ENCODE measurements around the gene PTH2R.

DNA sequence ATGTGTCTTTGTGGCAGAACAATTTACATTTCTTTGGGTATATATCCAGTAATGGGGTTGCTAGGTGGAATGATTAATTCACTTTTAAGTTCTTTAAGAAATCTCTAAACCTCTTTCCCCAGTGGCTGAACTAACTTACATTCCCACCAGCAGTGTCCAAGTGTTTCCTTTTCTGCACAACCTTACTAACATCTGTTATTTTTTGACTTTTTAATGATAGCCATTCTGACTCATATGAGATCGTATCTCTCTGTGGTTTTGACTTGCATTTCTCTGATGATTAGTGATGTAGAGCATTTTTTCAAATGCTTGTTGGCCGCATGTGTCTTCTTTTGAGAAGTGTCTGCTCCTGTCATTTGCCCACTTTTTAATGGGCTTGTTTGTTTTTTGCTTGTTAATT, 43.1 kb upstream of the PTH2R start:
- TF ChIP-seq, protein P1, sequence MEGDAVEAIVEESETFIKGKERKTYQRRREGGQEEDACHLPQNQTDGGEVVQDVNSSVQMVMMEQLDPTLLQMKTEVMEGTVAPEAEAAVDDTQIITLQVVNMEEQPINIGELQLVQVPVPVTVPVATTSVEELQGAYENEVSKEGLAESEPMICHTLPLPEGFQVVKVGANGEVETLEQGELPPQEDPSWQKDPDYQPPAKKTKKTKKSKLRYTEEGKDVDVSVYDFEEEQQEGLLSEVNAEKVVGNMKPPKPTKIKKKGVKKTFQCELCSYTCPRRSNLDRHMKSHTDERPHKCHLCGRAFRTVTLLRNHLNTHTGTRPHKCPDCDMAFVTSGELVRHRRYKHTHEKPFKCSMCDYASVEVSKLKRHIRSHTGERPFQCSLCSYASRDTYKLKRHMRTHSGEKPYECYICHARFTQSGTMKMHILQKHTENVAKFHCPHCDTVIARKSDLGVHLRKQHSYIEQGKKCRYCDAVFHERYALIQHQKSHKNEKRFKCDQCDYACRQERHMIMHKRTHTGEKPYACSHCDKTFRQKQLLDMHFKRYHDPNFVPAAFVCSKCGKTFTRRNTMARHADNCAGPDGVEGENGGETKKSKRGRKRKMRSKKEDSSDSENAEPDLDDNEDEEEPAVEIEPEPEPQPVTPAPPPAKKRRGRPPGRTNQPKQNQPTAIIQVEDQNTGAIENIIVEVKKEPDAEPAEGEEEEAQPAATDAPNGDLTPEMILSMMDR (conservative IDR thresholded peaks at IDR 0.05; ENCODE audit: low read depth in 2 of 2), result no peak
- TF ChIP-seq, protein P2, sequence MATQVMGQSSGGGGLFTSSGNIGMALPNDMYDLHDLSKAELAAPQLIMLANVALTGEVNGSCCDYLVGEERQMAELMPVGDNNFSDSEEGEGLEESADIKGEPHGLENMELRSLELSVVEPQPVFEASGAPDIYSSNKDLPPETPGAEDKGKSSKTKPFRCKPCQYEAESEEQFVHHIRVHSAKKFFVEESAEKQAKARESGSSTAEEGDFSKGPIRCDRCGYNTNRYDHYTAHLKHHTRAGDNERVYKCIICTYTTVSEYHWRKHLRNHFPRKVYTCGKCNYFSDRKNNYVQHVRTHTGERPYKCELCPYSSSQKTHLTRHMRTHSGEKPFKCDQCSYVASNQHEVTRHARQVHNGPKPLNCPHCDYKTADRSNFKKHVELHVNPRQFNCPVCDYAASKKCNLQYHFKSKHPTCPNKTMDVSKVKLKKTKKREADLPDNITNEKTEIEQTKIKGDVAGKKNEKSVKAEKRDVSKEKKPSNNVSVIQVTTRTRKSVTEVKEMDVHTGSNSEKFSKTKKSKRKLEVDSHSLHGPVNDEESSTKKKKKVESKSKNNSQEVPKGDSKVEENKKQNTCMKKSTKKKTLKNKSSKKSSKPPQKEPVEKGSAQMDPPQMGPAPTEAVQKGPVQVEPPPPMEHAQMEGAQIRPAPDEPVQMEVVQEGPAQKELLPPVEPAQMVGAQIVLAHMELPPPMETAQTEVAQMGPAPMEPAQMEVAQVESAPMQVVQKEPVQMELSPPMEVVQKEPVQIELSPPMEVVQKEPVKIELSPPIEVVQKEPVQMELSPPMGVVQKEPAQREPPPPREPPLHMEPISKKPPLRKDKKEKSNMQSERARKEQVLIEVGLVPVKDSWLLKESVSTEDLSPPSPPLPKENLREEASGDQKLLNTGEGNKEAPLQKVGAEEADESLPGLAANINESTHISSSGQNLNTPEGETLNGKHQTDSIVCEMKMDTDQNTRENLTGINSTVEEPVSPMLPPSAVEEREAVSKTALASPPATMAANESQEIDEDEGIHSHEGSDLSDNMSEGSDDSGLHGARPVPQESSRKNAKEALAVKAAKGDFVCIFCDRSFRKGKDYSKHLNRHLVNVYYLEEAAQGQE (IDR thresholded peaks at IDR 0.05; ENCODE audit: unreplicated experiment), result no peak
- no peak for TF ChIP-seq EZH2 (IDR thresholded peaks at IDR 0.05; ENCODE audit: low read depth, unreplicated experiment)
- TF ChIP-seq EZH2phosphoT487 (IDR thresholded peaks at IDR 0.05; ENCODE audit: unreplicated experiment), result no peak
- no peak for TF ChIP-seq JUNB (IDR thresholded peaks at IDR 0.05; ENCODE audit: unreplicated experiment)
- TF ChIP-seq POLR2AphosphoS5 (IDR thresholded peaks at IDR 0.05; ENCODE audit: low read depth), result no peak

All from GM23338 (cell line).